Measurements from ENCODE around the gene LLGL1. TPM values are rescaled to one million over a fixed set of nuclear protein-coding genes. Genes with fewer than 3 reads are reported as not detected.

Gene LLGL1
- total RNA-seq = 13.7 TPM
- polyA plus RNA-seq (ENCODE audit: insufficient read depth, low read depth, low replicate concordance) = 8.0 TPM
- long read RNA-seq, donor 1, full-length matches to known transcripts = 3 of 69 reads
- long read RNA-seq, donor 1, partial matches to known transcripts = 66 of 69 reads
- long read RNA-seq, donor 1, other reads (novel, unspliced or antisense) = 0 of 69 reads
- long read RNA-seq, donor 2, full-length matches to known transcripts = 2 of 20 reads
- long read RNA-seq, donor 2, partial matches to known transcripts = 18 of 20 reads
- long read RNA-seq, donor 2, other reads (novel, unspliced or antisense) = 0 of 20 reads
- long read RNA-seq, donor 3, full-length matches to known transcripts = 3 of 31 reads
- long read RNA-seq, donor 3, partial matches to known transcripts = 28 of 31 reads
- long read RNA-seq, donor 3, other reads (novel, unspliced or antisense) = 0 of 31 reads
- long read RNA-seq, donor 4, full-length matches to known transcripts = 2 of 12 reads
- long read RNA-seq, donor 4, partial matches to known transcripts = 10 of 12 reads
- long read RNA-seq, donor 4, other reads (novel, unspliced or antisense) = 0 of 12 reads
- long read RNA-seq, donor 5 = 0 reads
- long read RNA-seq, donor 6, full-length matches to known transcripts = 1 of 13 reads
- long read RNA-seq, donor 6, partial matches to known transcripts = 12 of 13 reads
- long read RNA-seq, donor 6, other reads (novel, unspliced or antisense) = 0 of 13 reads
- long read RNA-seq, donor 7 = 0 reads
- long read RNA-seq, donor 8 = 0 reads
- long read RNA-seq, donor 9, full-length matches to known transcripts = 1 of 25 reads
- long read RNA-seq, donor 9, partial matches to known transcripts = 24 of 25 reads
- long read RNA-seq, donor 9, other reads (novel, unspliced or antisense) = 0 of 25 reads
- long read RNA-seq, donor 10, full-length matches to known transcripts = 1 of 61 reads
- long read RNA-seq, donor 10, partial matches to known transcripts = 60 of 61 reads
- long read RNA-seq, donor 10, other reads (novel, unspliced or antisense) = 0 of 61 reads

DNA sequence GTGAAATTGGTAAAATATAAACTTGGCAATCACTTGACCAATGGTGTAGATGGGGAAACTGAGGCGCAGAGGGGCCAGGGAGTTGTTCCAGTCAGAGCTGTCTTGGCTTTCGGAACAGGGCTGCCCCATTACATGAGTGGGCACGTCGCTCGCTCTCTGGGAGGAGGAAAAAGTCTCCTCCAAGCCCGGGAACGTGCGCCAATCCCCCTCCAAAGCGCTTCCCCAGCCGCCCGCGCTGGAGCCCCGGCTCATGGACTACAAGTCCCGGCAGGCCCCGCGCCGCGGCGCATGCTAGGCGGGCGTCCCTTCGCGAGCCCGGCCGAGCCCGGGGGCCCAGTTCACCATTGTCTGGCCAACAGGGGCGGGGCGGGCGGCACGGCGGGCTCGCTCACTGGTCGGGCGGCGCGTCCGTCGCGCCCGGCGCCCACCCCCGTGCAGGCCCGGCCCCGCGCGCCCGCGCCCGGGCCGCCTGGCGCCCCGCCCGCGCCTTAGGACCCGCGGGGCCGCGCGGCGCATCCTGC is at the start of gene LLGL1:
Gene LLGL1 (plus strand): TSS at position 515 of the 521 bp plus-strand sequence. CDS start 48 bp downstream, outside the sequence.
- H3K36me3 ChIP-seq (ENCODE audit: control insufficient read depth in 2 of 3, insufficient read depth in 3 of 3, low read length in 3 of 3) = no peaks in the 10 kb centered on the region
- TF ChIP-seq, protein P1, sequence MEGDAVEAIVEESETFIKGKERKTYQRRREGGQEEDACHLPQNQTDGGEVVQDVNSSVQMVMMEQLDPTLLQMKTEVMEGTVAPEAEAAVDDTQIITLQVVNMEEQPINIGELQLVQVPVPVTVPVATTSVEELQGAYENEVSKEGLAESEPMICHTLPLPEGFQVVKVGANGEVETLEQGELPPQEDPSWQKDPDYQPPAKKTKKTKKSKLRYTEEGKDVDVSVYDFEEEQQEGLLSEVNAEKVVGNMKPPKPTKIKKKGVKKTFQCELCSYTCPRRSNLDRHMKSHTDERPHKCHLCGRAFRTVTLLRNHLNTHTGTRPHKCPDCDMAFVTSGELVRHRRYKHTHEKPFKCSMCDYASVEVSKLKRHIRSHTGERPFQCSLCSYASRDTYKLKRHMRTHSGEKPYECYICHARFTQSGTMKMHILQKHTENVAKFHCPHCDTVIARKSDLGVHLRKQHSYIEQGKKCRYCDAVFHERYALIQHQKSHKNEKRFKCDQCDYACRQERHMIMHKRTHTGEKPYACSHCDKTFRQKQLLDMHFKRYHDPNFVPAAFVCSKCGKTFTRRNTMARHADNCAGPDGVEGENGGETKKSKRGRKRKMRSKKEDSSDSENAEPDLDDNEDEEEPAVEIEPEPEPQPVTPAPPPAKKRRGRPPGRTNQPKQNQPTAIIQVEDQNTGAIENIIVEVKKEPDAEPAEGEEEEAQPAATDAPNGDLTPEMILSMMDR (IDR thresholded peaks at IDR 0.05; ENCODE audit: borderline replicate concordance, extremely low read depth, insufficient read depth) = no peak
- peaks cover 0 to 6% (median 6%) of the 10 kb centered on the region in 3 donors for H3K4me1 ChIP-seq (ENCODE audit: control insufficient read depth in 2 of 3, insufficient read depth in 2 of 3, low read depth in 1 of 3, low read length in 3 of 3)
- intact Hi-C loops (cut with DNase I) = no loop called here
- H3K4me3 ChIP-seq (ENCODE audit: low read length in 3 of 3) = peak within 1 kb of the TSS; percentile 76 to 88 (median 77)
- no peak within 1 kb of the TSS for H3K27ac ChIP-seq (ENCODE audit: low read depth in 2 of 2, low read length in 2 of 2)
- FAIRE-seq (no peak), DNase-seq (peak; percentile 96 to 99 (median 97))
- H3K27me3 ChIP-seq (ENCODE audit: control insufficient read depth, insufficient read depth, low read length) = no peaks in the 10 kb centered on the region
- no peaks in the 10 kb centered on the region for H3K9me3 ChIP-seq (ENCODE audit: control insufficient read depth in 2 of 3, insufficient read depth in 1 of 3, low read length in 3 of 3)
- H3K9ac ChIP-seq (ENCODE audit: low read length in 3 of 3) = peak within 1 kb of the TSS; percentile 68 to 83 (median 81)

DNA sequence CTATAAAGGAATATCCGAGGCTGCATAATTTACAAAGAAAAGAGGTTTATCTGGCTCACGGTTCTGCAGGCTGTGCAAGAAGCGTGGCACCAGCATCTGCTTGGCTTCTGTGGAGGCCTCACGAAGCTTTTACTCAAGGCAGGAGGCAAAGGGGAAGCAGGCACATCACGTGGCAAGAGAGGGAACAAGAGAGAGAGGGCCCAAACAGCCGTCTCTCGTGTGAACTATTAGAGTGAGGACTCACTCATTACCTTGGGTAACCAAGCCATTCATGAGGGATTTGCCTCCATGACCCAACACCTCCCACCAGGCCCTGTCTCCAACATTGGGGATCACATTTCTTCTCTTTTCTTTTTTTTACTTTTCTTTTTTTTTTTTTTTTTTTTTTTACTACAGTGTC is 49.3 kb upstream of the LLGL1 start:
- Histone ChIP-seq H3K4me3 (ENCODE audit: low read length in 3 of 3) (no peak overlapping the region), H3K4me1 (ENCODE audit: control insufficient read depth in 2 of 3, insufficient read depth in 2 of 3, low read depth in 1 of 3, low read length in 3 of 3) (no peaks in the 10 kb centered on the region), H3K27me3 (ENCODE audit: control insufficient read depth, insufficient read depth, low read length) (no peaks in the 10 kb centered on the region), H3K27ac (ENCODE audit: low read depth in 2 of 2, low read length in 2 of 2) (no peak overlapping the region), H3K9me3 (ENCODE audit: control insufficient read depth in 2 of 3, insufficient read depth in 1 of 3, low read length in 3 of 3) (no peaks in the 10 kb centered on the region), H3K9ac (ENCODE audit: low read length in 3 of 3) (no peak overlapping the region), H3K36me3 (ENCODE audit: control insufficient read depth in 2 of 3, insufficient read depth in 3 of 3, low read length in 3 of 3) (no peaks in the 10 kb centered on the region)
- TF ChIP-seq, protein P1 (IDR thresholded peaks at IDR 0.05; ENCODE audit: borderline replicate concordance, extremely low read depth, insufficient read depth) = no peak
- DNase-seq (no peak), FAIRE-seq (no peak)
- intact Hi-C loops (cut with DNase I) = no loop called here

DNA sequence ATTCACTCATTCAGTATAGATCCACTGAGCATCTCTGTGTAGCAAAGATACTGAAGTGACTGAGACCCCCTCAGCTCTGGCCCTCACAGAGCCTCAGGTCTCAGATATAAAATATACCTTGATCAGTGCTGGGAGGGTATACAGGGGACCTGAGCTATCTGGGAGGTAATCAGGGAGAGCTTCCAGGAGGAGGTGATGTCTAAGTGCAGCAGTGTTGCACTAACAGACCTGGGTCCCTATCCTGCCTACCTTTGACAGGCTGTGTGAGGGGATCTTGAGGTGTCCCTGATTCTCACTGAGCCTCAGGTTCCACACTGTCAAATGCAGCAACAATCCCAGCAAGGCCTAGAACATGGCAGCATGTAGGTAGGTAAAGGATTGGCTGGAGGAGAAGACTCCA is 48.3 kb upstream of the LLGL1 start:
- TF ChIP-seq, protein P1 (IDR thresholded peaks at IDR 0.05; ENCODE audit: borderline replicate concordance, extremely low read depth, insufficient read depth) = no peak
- H3K4me3 ChIP-seq (ENCODE audit: low read length in 3 of 3) = no peak overlapping the region
- DNase-seq (no peak), FAIRE-seq (no peak)
- H3K9ac ChIP-seq (ENCODE audit: low read length in 3 of 3) = no peak overlapping the region
- H3K4me1 ChIP-seq (ENCODE audit: control insufficient read depth in 2 of 3, insufficient read depth in 2 of 3, low read depth in 1 of 3, low read length in 3 of 3) = peaks cover 0 to 3% (median 2%) of the 10 kb centered on the region in 3 donors
- no peaks in the 10 kb centered on the region for H3K27me3 ChIP-seq (ENCODE audit: control insufficient read depth, insufficient read depth, low read length)
- no peak overlapping the region for H3K27ac ChIP-seq (ENCODE audit: low read depth in 2 of 2, low read length in 2 of 2)
- no peaks in the 10 kb centered on the region for H3K9me3 ChIP-seq (ENCODE audit: control insufficient read depth in 2 of 3, insufficient read depth in 1 of 3, low read length in 3 of 3)
- intact Hi-C loops (cut with DNase I) = no loop called here
- no peaks in the 10 kb centered on the region for H3K36me3 ChIP-seq (ENCODE audit: control insufficient read depth in 2 of 3, insufficient read depth in 3 of 3, low read length in 3 of 3)
